SU-DHL-6 (cell line): Measurements from ENCODE around the gene RIMBP2.

Source experiments
- H2AFZ ChIP-seq: fragments of 200-600 bp; sonication (generic); 2 replicates; pipeline ENCODE4 v1.6.1; 2014; ENCODE audit warnings: low read depth, mild to moderate bottlenecking, moderate library complexity, mixed read lengths, antibody characterized with exemption, low read length; ENCODE audit not compliant: severe bottlenecking
- H3F3A ChIP-seq: fragments of 200-600 bp; shearing (Covaris generic); 2 replicates; pipeline ENCODE4 v1.6.0; 2016; ENCODE audit warnings: antibody characterized with exemption, mild to moderate bottlenecking; ENCODE audit not compliant: insufficient read depth
- H3K27ac ChIP-seq: fragments of 200-600 bp; sonication (generic); 2 replicates; pipeline ENCODE4 v1.5.1; 2016; ENCODE audit warnings: low read depth, mild to moderate bottlenecking, low read length, moderate library complexity, mixed read lengths
- H3K27me3 ChIP-seq: fragments of 200-600 bp; sonication (generic), shearing (Covaris generic); 2 replicates; pipeline ENCODE4 v1.6.0; 2014; ENCODE audit warnings: mild to moderate bottlenecking, low read length
- H3K36me3 ChIP-seq: fragments of 200-600 bp; sonication (generic); 2 replicates; pipeline ENCODE4 v1.6.1; 2014; ENCODE audit warnings: mild to moderate bottlenecking, low read length, mixed read lengths
- H3K4me2 ChIP-seq: fragments of 300-600, 200-600 bp; shearing (Covaris generic), sonication (generic); 2 replicates; pipeline ENCODE4 v1.6.0; 2014; ENCODE audit warnings: low read length, low read depth, mild to moderate bottlenecking; ENCODE audit not compliant: poor library complexity, severe bottlenecking
- H3K4me3 ChIP-seq: fragments of 200-600 bp; sonication (generic); 2 replicates; pipeline ENCODE4 v1.5.1; 2014; ENCODE audit warnings: antibody characterized with exemption, low read length, mild to moderate bottlenecking, mixed read lengths; ENCODE audit not compliant: insufficient read depth, poor library complexity, severe bottlenecking
- H3K79me2 ChIP-seq: fragments of 200-600 bp; sonication (generic); 2 replicates; pipeline ENCODE4 v1.6.1; 2014; ENCODE audit warnings: mild to moderate bottlenecking, low read length, moderate library complexity; ENCODE audit not compliant: insufficient read depth
- H3K9ac ChIP-seq: fragments of 200-600 bp; sonication (generic); 2 replicates; pipeline ENCODE4 v1.7.0; 2014; ENCODE audit warnings: mild to moderate bottlenecking, low read length
- H3K9me2 ChIP-seq: fragments of 200-600 bp; sonication (generic); replicated peaks from 2 replicates; pipeline ENCODE4 v1.6.1; 2014; ENCODE audit warnings: low read length; ENCODE audit not compliant: insufficient read depth
- H3K9me3 ChIP-seq: fragments of 200-600 bp; sonication (generic); 2 replicates; pipeline ENCODE4 v1.6.1; 2014; ENCODE audit warnings: low read length, mixed read lengths; ENCODE audit not compliant: insufficient read depth
- H4K20me1 ChIP-seq: fragments of 200-600 bp; sonication (generic); 2 replicates; pipeline ENCODE4 v1.6.1; 2014; ENCODE audit warnings: low read depth, mild to moderate bottlenecking, antibody characterized with exemption, low read length, moderate library complexity, mixed read lengths
- CTCF ChIP-seq: fragments of 200-600 bp; sonication (generic); IDR thresholded peaks from one replicate; pipeline ENCODE4 v1.5.1; 2017; ENCODE audit warnings: antibody characterized with exemption, mild to moderate bottlenecking, low read length, moderate library complexity; ENCODE audit not compliant: insufficient read depth, poor library complexity, severe bottlenecking
- EZH2phosphoT487 ChIP-seq: fragments of 200-600 bp; sonication (generic), shearing (Covaris generic); conservative IDR thresholded peaks from 2 replicates; pipeline ENCODE4 v1.6.1; 2018; ENCODE audit warnings: mild to moderate bottlenecking, antibody characterized with exemption, low read length, moderate library complexity, mixed read lengths

The RIMBP2 gene

GRCh38 chr12:130479401-130480125, 236.5 kb downstream of the RIMBP2 start:
- no peaks in the 10 kb centered on the region for H3K9me3 ChIP-seq
- no peaks in the 10 kb centered on the region for H3K79me2 ChIP-seq
- H3K9me2 ChIP-seq: no peaks in the 10 kb centered on the region
- TF ChIP-seq CTCF (no peak), EZH2phosphoT487 (no peak)
- H3K4me2 ChIP-seq: no peak overlapping the region
- H3K27me3 ChIP-seq: no peaks in the 10 kb centered on the region
- no peak overlapping the region for H3K4me3 ChIP-seq
- H3K27ac ChIP-seq: no peak overlapping the region
- H4K20me1 ChIP-seq: no peaks in the 10 kb centered on the region
- no peak overlapping the region for H2AFZ ChIP-seq
- H3F3A ChIP-seq: no peaks in the 10 kb centered on the region
- H3K9ac ChIP-seq: no peak overlapping the region
- no peaks in the 10 kb centered on the region for H3K36me3 ChIP-seq

GRCh38 chr12:130478786-130479185, 237.3 kb downstream of the RIMBP2 start:
- Histone ChIP-seq H4K20me1 (no peaks in the 10 kb centered on the region), H3K36me3 (no peaks in the 10 kb centered on the region), H2AFZ (no peak overlapping the region), H3K9ac (no peak overlapping the region), H3K27me3 (no peaks in the 10 kb centered on the region), H3K27ac (no peak overlapping the region), H3K4me3 (no peak overlapping the region), H3K79me2 (no peaks in the 10 kb centered on the region), H3K4me2 (no peak overlapping the region), H3K9me3 (no peaks in the 10 kb centered on the region), H3F3A (no peaks in the 10 kb centered on the region), H3K9me2 (no peaks in the 10 kb centered on the region)
- no peak for TF ChIP-seq CTCF
- TF ChIP-seq EZH2phosphoT487: no peak

GRCh38 chr12:130477701-130478100, 238.4 kb downstream of the RIMBP2 start:
- Histone ChIP-seq H3K27ac (no peak overlapping the region), H3F3A (no peaks in the 10 kb centered on the region), H3K4me2 (no peak overlapping the region), H2AFZ (no peak overlapping the region), H3K4me3 (no peak overlapping the region), H3K9me2 (no peaks in the 10 kb centered on the region), H3K36me3 (no peaks in the 10 kb centered on the region), H3K9me3 (no peaks in the 10 kb centered on the region), H3K27me3 (no peaks in the 10 kb centered on the region), H3K9ac (no peak overlapping the region), H4K20me1 (no peaks in the 10 kb centered on the region), H3K79me2 (no peaks in the 10 kb centered on the region)
- TF ChIP-seq EZH2phosphoT487: no peak
- TF ChIP-seq CTCF: no peak
